Activated B cell treated with CpG ODN at 0.5 μM for 24 hours (primary cell): ENCODE results near the gene JDP2. TPM values are rescaled to one million over a fixed set of nuclear protein-coding genes. Genes with fewer than 3 reads are reported as not detected.

Experiments used
- ATAC-seq: fragments of 200-7000 bp; cut with Tn5 transposase; one replicate; pipeline ENCODE4 v1.10.0; 2021; ENCODE audit warnings: low read depth, mild to moderate bottlenecking, moderate library complexity
- CTCF ChIA-PET: fragments of 350-600 bp; sonication (Branson Sonifier 250); formaldehyde crosslinking; loops from one replicate; lab custom pipeline; 2021; ENCODE audit warnings: antibody characterized with exemption; lab: Charles Lee
- POLR2A ChIA-PET: fragments of 350-600 bp; sonication (Branson Sonifier 250); formaldehyde crosslinking; loops from one replicate; lab custom pipeline; 2021; ENCODE audit warnings: antibody characterized with exemption; lab: Charles Lee
- DNase-seq: peaks from one replicate; pipeline ENCODE4 v3.0.0; 2022
- H3K27ac Mint-ChIP-seq: one replicate; pipeline ENCODE4 v1.8.0; 2020; ENCODE audit warnings: mixed read lengths
- H3K27me3 Mint-ChIP-seq: one replicate; pipeline ENCODE4 v1.8.0; 2021; ENCODE audit warnings: mixed read lengths
- H3K36me3 Mint-ChIP-seq: one replicate; pipeline ENCODE4 v1.8.0; 2021; ENCODE audit warnings: low read depth, mixed read lengths
- H3K4me1 Mint-ChIP-seq: one replicate; pipeline ENCODE4 v1.8.0; 2021; ENCODE audit warnings: mixed read lengths
- H3K4me3 Mint-ChIP-seq: one replicate; pipeline ENCODE4 v1.8.0; 2020; ENCODE audit warnings: mild to moderate bottlenecking, mixed read lengths
- H3K9me3 Mint-ChIP-seq: one replicate; pipeline ENCODE4 v1.8.0; 2020; ENCODE audit warnings: mixed read lengths
- intact Hi-C: fragments of 100-400 bp; cut with micrococcal nuclease; formaldehyde crosslinking; loops from one replicate; pipeline ENCODE4 v1.15.1; 2024
- total RNA-seq: library from RNA; stranded (reverse); gene quantifications from 2 replicates; pipeline ENCODE4 v1.2.3, GENCODE V29; 2022
- TF ChIP-seq, protein P1 (sequence below): fragments of 200-600 bp; IDR thresholded peaks from one replicate; pipeline ENCODE4 v1.8.0; 2022; ENCODE audit warnings: antibody characterized with exemption, mild to moderate bottlenecking

Gene JDP2
- total RNA-seq, 1 donor from 2014 or later, result 21.2 TPM

DNA sequence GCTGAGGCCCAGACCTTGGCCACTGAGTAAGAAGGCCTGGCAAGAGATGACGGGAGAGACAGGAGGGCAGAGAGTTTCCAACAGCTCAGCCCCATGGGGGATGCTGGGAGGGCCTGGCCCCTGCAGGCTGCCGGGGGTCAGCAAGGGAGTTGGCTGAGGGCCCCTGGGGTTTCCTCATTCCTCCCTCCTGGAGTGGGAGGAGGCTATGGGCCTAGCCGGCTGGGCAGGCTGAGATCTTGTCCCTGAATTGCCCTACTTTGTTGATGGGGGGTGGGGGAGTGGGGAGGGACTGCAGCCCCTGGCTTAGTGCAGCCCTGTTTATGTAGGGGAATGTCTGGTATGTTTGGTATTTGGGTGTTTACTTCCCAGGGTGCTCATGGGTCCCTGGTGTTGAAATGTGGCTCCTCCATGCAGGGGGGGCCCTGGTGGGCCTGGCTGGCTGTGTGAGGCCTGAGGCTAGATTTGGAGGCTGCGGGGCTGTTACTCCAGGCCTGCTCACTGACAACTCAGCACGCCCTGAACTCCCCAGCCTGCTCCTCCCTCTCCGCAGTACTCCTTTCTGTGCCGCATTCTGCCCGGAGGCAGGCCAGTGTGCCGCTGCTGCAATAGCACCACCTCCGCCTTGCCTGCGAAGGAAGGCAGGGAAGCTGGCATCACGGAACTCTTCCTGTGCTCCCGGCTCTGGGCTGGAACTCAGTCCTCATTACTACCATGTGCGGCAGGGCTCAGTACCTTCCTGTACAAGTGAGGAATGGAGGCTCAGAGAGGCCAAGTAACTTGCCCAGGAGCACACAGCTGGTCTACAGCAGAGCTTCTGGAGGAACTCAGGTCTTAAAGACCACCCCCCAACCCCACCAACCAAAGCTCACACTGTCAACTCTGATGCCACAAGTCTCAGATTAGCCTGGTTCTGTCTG is 25.3 kb downstream of the JDP2 start:
- H3K4me3 Mint-ChIP-seq, result no peak overlapping the region
- DNase-seq (no peak), ATAC-seq (no peak)
- no peaks in the 10 kb centered on the region for H3K9me3 Mint-ChIP-seq
- H3K27me3 Mint-ChIP-seq, result no peaks in the 10 kb centered on the region
- H3K27ac Mint-ChIP-seq, result no peak overlapping the region
- peaks cover 4% of the 10 kb centered on the region for H3K4me1 Mint-ChIP-seq
- peaks cover 35% of the 10 kb centered on the region for H3K36me3 Mint-ChIP-seq
- ChIA-PET POLR2A (interaction anchor here (0.5 to 1.9 kb wide), 2 partner anchors 230 to 326 kb away, joined by 5 to 6 read pairs; partner anchors contain the start of gene NEK9), CTCF (interaction anchor here (0.6 to 1.5 kb wide), 13 partner anchors 10 to 322 kb away, joined by 3 to 10 read pairs (median 4); no protein-coding TSS in a partner anchor)
- TF ChIP-seq, protein P1, sequence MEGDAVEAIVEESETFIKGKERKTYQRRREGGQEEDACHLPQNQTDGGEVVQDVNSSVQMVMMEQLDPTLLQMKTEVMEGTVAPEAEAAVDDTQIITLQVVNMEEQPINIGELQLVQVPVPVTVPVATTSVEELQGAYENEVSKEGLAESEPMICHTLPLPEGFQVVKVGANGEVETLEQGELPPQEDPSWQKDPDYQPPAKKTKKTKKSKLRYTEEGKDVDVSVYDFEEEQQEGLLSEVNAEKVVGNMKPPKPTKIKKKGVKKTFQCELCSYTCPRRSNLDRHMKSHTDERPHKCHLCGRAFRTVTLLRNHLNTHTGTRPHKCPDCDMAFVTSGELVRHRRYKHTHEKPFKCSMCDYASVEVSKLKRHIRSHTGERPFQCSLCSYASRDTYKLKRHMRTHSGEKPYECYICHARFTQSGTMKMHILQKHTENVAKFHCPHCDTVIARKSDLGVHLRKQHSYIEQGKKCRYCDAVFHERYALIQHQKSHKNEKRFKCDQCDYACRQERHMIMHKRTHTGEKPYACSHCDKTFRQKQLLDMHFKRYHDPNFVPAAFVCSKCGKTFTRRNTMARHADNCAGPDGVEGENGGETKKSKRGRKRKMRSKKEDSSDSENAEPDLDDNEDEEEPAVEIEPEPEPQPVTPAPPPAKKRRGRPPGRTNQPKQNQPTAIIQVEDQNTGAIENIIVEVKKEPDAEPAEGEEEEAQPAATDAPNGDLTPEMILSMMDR, result no peak
- intact Hi-C loops, result loop anchor here (5.0 kb wide), 1 partner anchor 34 kb away; no protein-coding TSS in a partner anchor

GRCh38 chr14:75453817-75454434 is 26.1 kb downstream of the JDP2 start:
- no peak overlapping the region for H3K27ac Mint-ChIP-seq

DNA sequence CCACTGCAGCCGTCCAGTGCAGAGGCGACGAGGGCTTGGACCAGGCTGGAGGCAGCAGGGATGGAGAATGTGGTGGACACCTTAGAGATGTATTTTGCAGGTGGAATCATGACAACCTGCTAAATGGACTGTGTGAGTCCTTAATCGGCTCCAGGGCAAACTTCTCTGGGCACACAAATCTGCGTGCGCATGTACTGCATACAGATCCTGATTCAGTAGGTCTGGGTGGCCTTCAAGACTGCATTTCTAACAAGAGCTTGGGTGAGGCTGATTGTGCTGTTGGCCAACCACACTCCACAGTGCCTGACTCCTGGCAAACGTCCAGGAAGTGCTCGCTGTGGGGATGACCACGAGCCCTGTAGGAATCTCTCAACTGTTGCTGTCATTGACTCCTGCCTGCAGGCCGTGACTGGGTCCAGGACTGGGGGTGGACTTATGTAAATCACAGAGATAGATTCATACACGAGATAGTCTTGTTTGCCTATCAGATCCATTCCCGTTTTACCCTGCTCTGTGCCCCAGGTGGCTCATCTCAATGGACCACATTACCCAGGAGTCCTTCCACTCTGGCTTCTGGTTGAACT is 27.2 kb downstream of the JDP2 start:
- DNase-seq (no peak), ATAC-seq (no peak)
- TF ChIP-seq, protein P1, result no peak
- intact Hi-C loops, result loop anchor here (1.0 to 5.0 kb wide), 3 partner anchors 32 to 323 kb away; no protein-coding TSS in a partner anchor
- CTCF ChIA-PET, result no interaction called here
- no peak overlapping the region for H3K4me3 Mint-ChIP-seq
- POLR2A ChIA-PET, result no interaction called here
- no peak overlapping the region for H3K27ac Mint-ChIP-seq
- peaks cover 16% of the 10 kb centered on the region for H3K4me1 Mint-ChIP-seq
- no peaks in the 10 kb centered on the region for H3K27me3 Mint-ChIP-seq
- H3K36me3 Mint-ChIP-seq, result peaks cover 31% of the 10 kb centered on the region
- H3K9me3 Mint-ChIP-seq, result no peaks in the 10 kb centered on the region

More at GRCh38 chr14:75453817-75454434, 26.1 kb downstream of the JDP2 start:
- ATAC-seq (peak; percentile 75), DNase-seq (peak; percentile 24)
- Mint-ChIP-seq H3K9me3 (no peaks in the 10 kb centered on the region), H3K36me3 (peaks cover 30% of the 10 kb centered on the region), H3K4me3 (no peak overlapping the region), H3K4me1 (peaks cover 12% of the 10 kb centered on the region), H3K27me3 (no peaks in the 10 kb centered on the region)
- TF ChIP-seq, protein P1, result no peak
- ChIA-PET CTCF (interaction anchor here (0.6 to 1.5 kb wide), 17 partner anchors 10 to 322 kb away, joined by 3 to 10 read pairs (median 3); no protein-coding TSS in a partner anchor), POLR2A (interaction anchor here (1.9 kb wide), 1 partner anchor 327 kb away, joined by 6 read pairs; the partner anchor contains the start of gene NEK9)
- intact Hi-C loops, result loop anchor here (1.0 to 5.0 kb wide), 3 partner anchors 33 to 322 kb away; no protein-coding TSS in a partner anchor

GRCh38 chr14:75456069-75456996 is 28.5 kb downstream of the JDP2 start:
- ChIA-PET POLR2A (no interaction called here), CTCF (no interaction called here)
- TF ChIP-seq, protein P1, result no peak
- intact Hi-C loops, result no loop called here
- Mint-ChIP-seq H3K9me3 (no peaks in the 10 kb centered on the region), H3K27ac (peak overlapping the region; percentile 2), H3K4me1 (peaks cover 16% of the 10 kb centered on the region), H3K4me3 (no peak overlapping the region), H3K36me3 (peaks cover 30% of the 10 kb centered on the region), H3K27me3 (no peaks in the 10 kb centered on the region)
- ATAC-seq, result no peak
- DNase-seq, result no peak
